DMS153 (cell line): ENCODE results near the gene GOLGA6A.
A peak's percentile ranks its signal among the peaks of the same experiment; 100 is the strongest.
"Not testable (repeated sequence)": the region's sequence is repeated elsewhere in the genome, so short reads cannot be mapped to it uniquely, and the experiment has no call there.

Experiments used
- DNase-seq: peaks from one replicate; lab custom pipeline; 2025; lab: John Stamatoyannopoulos, UW

GOLGA6A gene

GRCh38 chr15:74082450-74082849 is at the start of gene GOLGA6A:
Gene GOLGA6A, minus strand, starts transcription at chr15:74082550. Its CDS starts 41 bp downstream, at chr15:74082509.
- not testable (repeated sequence) for DNase-seq

GRCh38 chr15:74131628-74132413 is 49.5 kb upstream of the GOLGA6A start:
- DNase-seq, result no peak

- no peak for DNase-seq
Measured at GRCh38 chr15:74130849-74131627, 48.7 kb upstream of the GOLGA6A start.

- no peak for DNase-seq
Measured at GRCh38 chr15:74130155-74130848, 48.0 kb upstream of the GOLGA6A start, which contains the start of gene ISLR2. Gene ISLR2, plus strand, starts transcription at chr15:74130586. Its CDS starts 2,169 bp downstream, at chr15:74132755.

- no peak for DNase-seq
Measured at GRCh38 chr15:74129586-74130154, 47.3 kb upstream of the GOLGA6A start.

- DNase-seq, result no peak
Measured at GRCh38 chr15:74128785-74129585, 46.6 kb upstream of the GOLGA6A start.

- DNase-seq, result no peak
Measured at GRCh38 chr15:74127954-74128784, 45.8 kb upstream of the GOLGA6A start.

GRCh38 chr15:74127255-74127953 is 45.1 kb upstream of the GOLGA6A start:
- peak; percentile 55 for DNase-seq

GRCh38 chr15:74124759-74125158 is 42.4 kb upstream of the GOLGA6A start:
- DNase-seq, result no peak

- DNase-seq, result no peak
Measured at GRCh38 chr15:74124196-74124595, 41.8 kb upstream of the GOLGA6A start.

GRCh38 chr15:74123658-74124057 is 41.3 kb upstream of the GOLGA6A start:
- DNase-seq, result no peak

GRCh38 chr15:74123131-74123429 is 40.7 kb upstream of the GOLGA6A start:
- no peak for DNase-seq

- no peak for DNase-seq
Measured at GRCh38 chr15:74122403-74123130, 40.2 kb upstream of the GOLGA6A start.

- no peak for DNase-seq
Measured at GRCh38 chr15:74121858-74122257, 39.5 kb upstream of the GOLGA6A start.

- no peak for DNase-seq
Measured at GRCh38 chr15:74121039-74121438, 38.7 kb upstream of the GOLGA6A start.

GRCh38 chr15:74120426-74120825 is 38.1 kb upstream of the GOLGA6A start:
- no peak for DNase-seq

- DNase-seq, result no peak
Measured at GRCh38 chr15:74109713-74110112, 27.4 kb upstream of the GOLGA6A start.

GRCh38 chr15:74108611-74109010 is 26.3 kb upstream of the GOLGA6A start:
- not testable (repeated sequence) for DNase-seq

GRCh38 chr15:74108111-74108510 is 25.8 kb upstream of the GOLGA6A start:
- no peak for DNase-seq
